GM18951 (cell line): Measurements from ENCODE around the gene RSPO3.

Experiments
- POLR2A ChIP-seq: IDR thresholded peaks from 4 replicates; pipeline ENCODE4 v1.6.1; 2011; ENCODE audit warnings: mild to moderate bottlenecking; ENCODE audit not compliant: insufficient read length, insufficient read depth; ENCODE audit errors: extremely low read depth
- in situ Hi-C: fragments of 300-500 bp; cut with MboI; formaldehyde crosslinking; loops from one replicate; pipeline ENCODE4 v1.12.0; 2022; ENCODE audit warnings: low sequenced_read_pairs, mixed read lengths, inconsistent platforms; ENCODE audit not compliant: unreplicated experiment

The RSPO3 gene

GRCh38 chr6:127119102-127120022 lies 891 bp downstream of the RSPO3 start:
- TF ChIP-seq POLR2A, result no peak
- in situ Hi-C loops, result loop anchor here (25.0 kb wide), 1 partner anchor 307 kb away; no protein-coding TSS in a partner anchor

- no peak for TF ChIP-seq POLR2A
- in situ Hi-C loops, result loop anchor here (25.0 kb wide), 1 partner anchor 308 kb away; no protein-coding TSS in a partner anchor
Measured at GRCh38 chr6:127120023-127120786, 1.7 kb downstream of the RSPO3 start.

DNA sequence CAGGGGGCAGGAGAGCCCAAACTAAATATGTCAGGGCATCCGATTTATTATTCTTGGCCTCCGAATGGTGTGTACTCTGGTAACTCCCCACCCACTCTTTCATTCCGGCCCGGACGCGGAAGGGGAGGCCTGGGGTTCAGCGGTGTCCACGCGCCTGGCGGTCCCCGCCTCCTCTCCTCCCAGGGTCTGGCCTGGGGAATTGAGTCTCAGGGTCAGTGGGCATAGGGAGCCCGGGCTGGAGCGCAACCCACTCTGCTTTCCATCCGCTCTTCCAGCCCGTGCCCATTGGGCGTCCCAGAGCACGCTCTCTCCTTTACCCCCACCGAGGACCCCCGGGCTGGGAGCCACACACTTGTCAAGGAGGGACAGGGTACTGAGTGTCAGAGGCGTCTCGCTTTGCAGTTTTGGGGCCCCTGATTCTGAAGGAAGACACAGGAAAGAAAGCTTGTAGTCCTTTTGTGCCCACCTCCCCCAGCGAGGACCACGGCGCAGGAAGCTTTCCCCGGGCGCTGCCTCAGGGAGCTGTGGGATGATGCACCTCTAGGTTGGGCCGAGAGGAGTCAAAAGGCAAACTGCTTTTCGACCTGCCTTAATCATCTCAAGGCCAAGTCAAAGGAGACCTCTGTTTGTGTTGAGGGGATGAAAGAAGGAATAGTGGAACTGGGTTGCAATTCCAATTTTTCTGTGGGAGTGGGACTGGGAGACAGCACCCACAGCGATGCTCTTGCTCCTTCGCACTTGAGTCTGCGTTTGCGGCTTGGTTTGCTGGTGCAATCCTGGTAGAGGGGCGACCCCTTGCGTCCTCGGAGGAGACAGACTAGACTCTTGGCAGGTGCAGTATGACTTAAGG lies 2.5 kb downstream of the RSPO3 start:
- in situ Hi-C loops, result loop anchor here (25.0 kb wide), 1 partner anchor 309 kb away; no protein-coding TSS in a partner anchor
- no peak for TF ChIP-seq POLR2A

DNA sequence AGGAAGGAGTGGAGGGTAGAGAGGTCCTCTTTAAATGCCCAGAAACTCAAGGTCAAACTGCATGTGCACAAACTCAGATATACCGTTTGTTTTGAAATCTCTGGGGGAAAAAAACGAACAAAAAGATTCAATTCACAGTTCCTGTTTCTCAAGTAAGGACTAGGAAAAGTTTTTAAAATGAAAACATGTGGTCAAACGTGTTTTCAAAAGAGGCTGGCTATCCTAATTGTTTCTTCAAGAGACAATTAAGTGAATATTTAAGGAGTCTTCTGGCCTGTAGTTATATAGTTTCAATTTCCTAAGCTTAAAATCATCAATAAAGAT lies 3.1 kb downstream of the RSPO3 start:
- in situ Hi-C loops, result loop anchor here (25.0 kb wide), 1 partner anchor 309 kb away; no protein-coding TSS in a partner anchor
- no peak for TF ChIP-seq POLR2A

DNA sequence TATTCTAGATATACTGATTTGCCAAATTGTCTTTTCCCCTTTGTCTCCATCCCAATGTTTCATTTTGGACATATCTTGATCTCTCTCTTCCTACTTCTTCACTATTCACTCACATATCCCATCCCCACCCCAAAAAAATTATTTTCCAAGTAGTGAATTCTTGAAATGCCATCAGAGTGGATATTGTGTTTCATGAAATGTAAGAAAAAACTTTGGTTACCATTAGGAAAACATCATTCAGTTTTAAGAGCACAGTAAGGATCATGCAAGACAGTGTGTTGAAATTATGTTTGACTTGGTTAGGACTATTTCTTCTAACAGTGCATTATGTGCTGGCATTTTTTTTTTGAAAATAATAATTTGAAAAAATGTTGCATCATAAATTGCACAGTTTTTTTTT lies 5.7 kb downstream of the RSPO3 start:
- in situ Hi-C loops, result loop anchor here (25.0 kb wide), 1 partner anchor 312 kb away; no protein-coding TSS in a partner anchor
- no peak for TF ChIP-seq POLR2A

DNA sequence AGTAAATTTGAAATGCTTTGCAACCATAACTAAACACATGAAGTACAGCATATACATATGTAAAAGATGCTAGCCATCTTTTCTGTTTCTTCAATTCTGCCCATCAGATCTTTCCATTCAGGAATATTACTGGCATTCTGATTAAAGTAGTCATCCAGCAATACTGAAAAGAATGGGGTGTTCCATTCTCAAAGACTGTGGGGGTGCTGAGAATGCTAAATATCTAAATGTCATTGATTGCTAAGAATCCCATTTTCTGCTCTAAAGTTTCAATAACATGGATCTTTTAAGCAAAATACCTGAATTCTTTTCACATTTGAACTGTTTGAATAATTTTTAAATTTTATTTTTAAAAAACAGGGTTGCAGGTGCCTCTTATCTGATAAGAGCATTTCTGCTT lies 6.2 kb downstream of the RSPO3 start:
- in situ Hi-C loops, result loop anchor here (25.0 kb wide), 1 partner anchor 312 kb away; no protein-coding TSS in a partner anchor
- TF ChIP-seq POLR2A, result no peak

DNA sequence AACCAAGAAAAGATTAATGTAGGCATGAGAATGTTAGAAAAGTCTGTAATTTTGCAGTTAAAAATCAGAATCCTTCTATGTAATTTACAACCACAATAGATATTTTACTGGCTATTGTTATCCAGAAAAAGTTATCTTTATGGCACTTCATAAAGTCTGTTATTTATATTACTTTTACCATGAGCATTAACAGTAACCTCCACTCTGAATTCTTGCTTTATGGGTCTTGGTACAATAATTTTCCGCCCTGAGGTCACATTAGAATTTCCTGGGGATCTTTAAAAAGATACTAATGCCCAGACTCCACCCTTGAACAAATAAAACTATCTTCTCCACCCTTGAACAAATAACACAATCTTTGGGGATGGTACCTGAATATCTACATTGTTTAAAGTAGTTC lies 9.6 kb downstream of the RSPO3 start:
- in situ Hi-C loops, result no loop called here
- no peak for TF ChIP-seq POLR2A

GRCh38 chr6:127129251-127129650 lies 10.8 kb downstream of the RSPO3 start:
- in situ Hi-C loops, result no loop called here
- no peak for TF ChIP-seq POLR2A

- no peak for TF ChIP-seq POLR2A
- in situ Hi-C loops, result no loop called here
Measured at GRCh38 chr6:127131275-127131674, 12.8 kb downstream of the RSPO3 start.

DNA sequence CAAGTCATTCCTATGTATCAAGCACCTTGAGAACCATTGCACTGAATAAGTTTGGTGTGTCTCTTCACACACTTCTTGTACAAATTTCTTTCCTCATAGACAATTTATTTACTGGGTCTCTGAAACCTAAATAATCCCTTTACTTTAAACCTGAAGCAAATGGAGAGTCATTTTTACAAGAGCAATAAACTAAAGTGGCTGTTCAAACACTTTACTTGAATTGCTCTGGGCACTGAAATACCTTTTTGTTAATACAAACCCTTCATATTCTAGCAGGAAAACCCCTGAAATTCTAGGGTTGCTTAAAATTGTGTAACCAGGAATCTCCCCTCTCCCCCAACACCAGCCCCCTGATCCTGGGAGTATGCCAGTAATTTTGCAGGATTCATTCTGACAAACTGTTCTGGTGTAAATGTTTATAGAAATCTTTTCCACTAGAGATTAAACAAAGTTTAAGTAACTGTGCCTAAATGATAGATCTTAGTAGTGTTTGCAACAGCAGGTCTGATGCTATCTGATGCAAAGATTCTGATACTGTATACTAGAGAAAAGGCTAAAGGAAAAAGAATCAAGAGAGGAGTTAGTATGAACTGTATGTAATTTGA lies 13.4 kb downstream of the RSPO3 start:
- TF ChIP-seq POLR2A, result no peak
- in situ Hi-C loops, result no loop called here

DNA sequence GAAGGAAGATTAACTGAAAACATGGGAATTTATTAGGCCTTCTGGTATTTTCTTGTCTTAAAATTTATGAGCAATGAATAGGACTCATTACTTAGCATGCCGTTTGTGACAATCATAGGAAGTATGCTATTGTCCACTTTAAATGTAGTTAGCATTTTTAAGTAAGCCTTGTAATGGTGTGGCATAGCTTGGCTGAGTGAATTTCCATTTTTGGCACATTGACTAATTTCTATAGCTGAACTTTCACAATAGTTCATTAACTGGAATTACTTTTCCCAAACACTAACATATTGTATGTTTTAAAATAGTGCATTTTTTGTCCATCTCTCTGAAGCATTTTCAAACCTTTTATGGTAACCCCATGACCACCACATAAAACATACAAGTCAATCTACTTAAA lies 15.7 kb downstream of the RSPO3 start:
- no peak for TF ChIP-seq POLR2A
- in situ Hi-C loops, result no loop called here

DNA sequence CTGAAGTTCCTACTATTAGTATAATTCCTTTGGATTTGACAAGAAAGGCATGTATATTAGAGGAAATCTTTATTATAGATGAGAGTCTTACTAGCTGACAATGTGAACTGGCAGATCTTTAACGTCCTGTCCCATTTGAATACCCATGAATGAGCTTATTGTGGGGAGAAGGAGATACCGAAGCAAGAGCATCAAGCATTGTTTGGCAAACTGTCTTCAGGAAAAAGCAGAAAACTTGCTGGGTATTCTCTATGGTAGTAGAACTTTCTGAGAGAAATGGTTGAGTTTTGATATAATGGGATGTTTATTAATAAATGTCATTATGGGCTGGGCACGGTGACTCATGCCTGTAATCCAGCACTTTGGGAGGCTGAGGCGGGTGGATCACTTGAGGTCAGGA lies 18.3 kb downstream of the RSPO3 start:
- in situ Hi-C loops, result no loop called here
- no peak for TF ChIP-seq POLR2A
